NCI-H748 (cell line): Measurements from ENCODE around the gene TPST2.

Experiments used
- DNase-seq: peaks from one replicate; lab custom pipeline; 2025; ENCODE audit not compliant: unreplicated experiment; lab: John Stamatoyannopoulos, UW

The TPST2 gene

GRCh38 chr22:26479043-26479791 lies 110.7 kb downstream of the TPST2 start:
- no peak for DNase-seq

DNA sequence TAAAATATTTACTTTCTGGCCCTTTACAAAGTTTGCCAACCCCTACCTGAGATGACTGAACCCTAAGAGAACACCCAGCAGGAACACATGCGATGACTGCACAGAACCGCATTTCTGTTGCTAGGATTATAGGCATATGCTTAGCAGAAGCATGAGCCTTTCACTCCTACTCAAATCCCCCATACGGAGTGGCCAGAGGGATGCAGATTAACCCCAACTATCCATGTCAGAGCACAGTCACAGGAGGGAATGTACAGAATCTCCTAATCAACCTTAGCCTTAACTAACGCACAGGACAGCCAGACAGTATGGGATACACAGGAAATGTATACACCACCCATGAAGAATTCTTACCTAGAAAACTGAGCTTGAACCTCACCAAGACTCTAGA lies 112.6 kb downstream of the TPST2 start:
- DNase-seq, result no peak

DNA sequence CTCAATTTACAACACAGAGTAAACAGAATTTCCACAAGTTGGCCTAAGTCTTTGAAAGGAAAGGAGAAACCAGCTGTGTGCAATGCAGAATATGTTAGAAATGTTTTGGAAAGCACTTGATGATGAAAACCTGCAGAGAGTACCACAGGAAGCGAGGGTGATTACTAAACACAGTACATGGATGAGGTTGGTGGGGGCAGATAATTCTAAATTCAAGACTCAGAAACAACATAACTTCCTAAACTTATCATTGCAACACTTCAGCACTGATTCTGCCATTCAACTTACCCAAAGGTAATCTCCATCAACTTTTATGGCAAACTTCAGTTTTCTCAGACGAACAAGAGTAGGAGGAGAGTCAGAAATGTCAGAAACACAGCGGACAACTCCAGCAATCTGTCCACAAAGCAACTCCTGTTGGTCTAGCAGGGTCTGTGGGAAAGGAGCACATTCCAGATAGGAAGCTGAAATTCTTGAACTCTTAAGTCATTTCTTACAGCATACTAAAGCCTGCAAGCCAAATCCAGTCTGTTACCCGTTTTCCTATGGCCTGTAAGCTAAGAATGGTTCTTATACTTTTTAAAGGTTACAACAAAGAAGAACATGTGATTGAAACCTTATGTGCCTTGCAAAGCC lies 113.1 kb downstream of the TPST2 start:
- no peak for DNase-seq

DNA sequence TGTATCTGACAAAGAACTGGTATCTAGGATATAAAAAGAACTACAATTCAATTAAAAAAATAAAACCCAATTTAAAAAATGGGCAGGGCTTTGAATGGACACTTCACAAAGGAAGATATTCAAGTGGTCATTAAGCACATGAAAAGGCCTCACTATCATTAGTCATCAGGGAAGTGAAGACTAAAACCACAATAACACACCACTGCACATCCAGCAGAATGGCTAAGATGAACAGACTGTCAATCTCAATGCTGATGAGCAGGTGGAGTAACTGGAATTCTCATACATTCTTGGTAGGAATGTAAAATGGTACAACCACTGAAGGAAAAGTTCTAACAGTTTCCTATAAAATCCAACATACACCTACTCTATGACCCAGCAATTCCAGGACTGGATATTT lies 115.2 kb downstream of the TPST2 start:
- no peak for DNase-seq
